H1 (cell line): Measurements from ENCODE around the gene GALNT18.

Experiments
- CREB1 ChIP-seq: IDR thresholded peaks from 2 replicates; pipeline ENCODE4 v1.6.1; 2012; ENCODE audit warnings: inconsistent platforms
- KDM1A ChIP-seq: fragments of 200-600, 300-600 bp; sonication (generic); IDR thresholded peaks from 2 replicates; pipeline ENCODE4 v1.7.1; 2016; ENCODE audit warnings: mild to moderate bottlenecking, low read length, borderline replicate concordance
- POLR2AphosphoS5 ChIP-seq: IDR thresholded peaks from 2 replicates; pipeline ENCODE4 v1.6.1; 2011; ENCODE audit warnings: low read depth, low read length
- RBBP5 ChIP-seq: IDR thresholded peaks from 2 replicates; pipeline ENCODE4 v1.7.1; 2012; ENCODE audit warnings: low read depth, mild to moderate bottlenecking, inconsistent platforms, low read length, moderate library complexity, borderline replicate concordance
- SP1 ChIP-seq: IDR thresholded peaks from 2 replicates; pipeline ENCODE4 v1.6.1; 2011; ENCODE audit warnings: low read depth, low read length
- TAF7 ChIP-seq: optimal IDR thresholded peaks from 2 replicates; pipeline ENCODE3; 2011; ENCODE audit warnings: low read depth, mild to moderate bottlenecking, inconsistent platforms, low read length, moderate library complexity, borderline replicate concordance
- TF ChIP-seq, protein P1 (sequence below), 3 experiments: IDR thresholded peaks; 1 replicate in 2 of 3; 2 replicates in 1 of 3; pipeline versions ENCODE4 v1.5.1 to v1.6.1; 2011; ENCODE audit warnings: low read length in 3 of 3, mild to moderate bottlenecking in 3 of 3, inconsistent platforms in 2 of 3, low read depth in 1 of 3, moderate library complexity in 1 of 3; ENCODE audit not compliant: insufficient read depth in 1 of 3; ENCODE audit errors: control extremely low read depth in 1 of 3
- TF ChIP-seq, protein P2 (sequence below): IDR thresholded peaks from 2 replicates; pipeline ENCODE4 v1.6.1; 2011; ENCODE audit warnings: low read length, improper control_type of control experiment
- TF ChIP-seq, protein P3 (sequence below): IDR thresholded peaks from 2 replicates; pipeline ENCODE4 v1.6.1; 2012; ENCODE audit warnings: low read length, inconsistent platforms

DNA sequence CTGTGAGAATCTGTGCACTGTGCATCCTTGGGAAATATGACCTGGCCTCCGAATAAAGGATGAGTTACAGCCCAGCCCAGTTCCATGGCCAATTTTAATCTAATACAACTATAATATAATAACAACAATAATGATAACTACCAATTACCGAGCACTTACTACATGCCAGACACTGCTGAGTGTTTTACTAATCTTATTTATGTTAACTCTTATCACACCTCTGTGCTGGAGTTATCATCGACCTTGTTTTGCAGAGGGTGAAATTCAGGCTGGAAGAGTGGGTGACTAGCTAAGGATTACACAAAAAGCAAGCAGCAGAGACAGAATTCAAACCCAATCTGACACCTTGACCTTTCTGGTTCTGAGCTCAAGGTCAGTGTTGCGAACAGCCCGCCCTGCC lies 83.9 kb downstream of the GALNT18 start:
- no peak for TF ChIP-seq KDM1A
- TF ChIP-seq TAF7, result no peak
- no peak for TF ChIP-seq POLR2AphosphoS5
- TF ChIP-seq RBBP5, result no peak
- no peak for TF ChIP-seq CREB1
- TF ChIP-seq, protein P1, sequence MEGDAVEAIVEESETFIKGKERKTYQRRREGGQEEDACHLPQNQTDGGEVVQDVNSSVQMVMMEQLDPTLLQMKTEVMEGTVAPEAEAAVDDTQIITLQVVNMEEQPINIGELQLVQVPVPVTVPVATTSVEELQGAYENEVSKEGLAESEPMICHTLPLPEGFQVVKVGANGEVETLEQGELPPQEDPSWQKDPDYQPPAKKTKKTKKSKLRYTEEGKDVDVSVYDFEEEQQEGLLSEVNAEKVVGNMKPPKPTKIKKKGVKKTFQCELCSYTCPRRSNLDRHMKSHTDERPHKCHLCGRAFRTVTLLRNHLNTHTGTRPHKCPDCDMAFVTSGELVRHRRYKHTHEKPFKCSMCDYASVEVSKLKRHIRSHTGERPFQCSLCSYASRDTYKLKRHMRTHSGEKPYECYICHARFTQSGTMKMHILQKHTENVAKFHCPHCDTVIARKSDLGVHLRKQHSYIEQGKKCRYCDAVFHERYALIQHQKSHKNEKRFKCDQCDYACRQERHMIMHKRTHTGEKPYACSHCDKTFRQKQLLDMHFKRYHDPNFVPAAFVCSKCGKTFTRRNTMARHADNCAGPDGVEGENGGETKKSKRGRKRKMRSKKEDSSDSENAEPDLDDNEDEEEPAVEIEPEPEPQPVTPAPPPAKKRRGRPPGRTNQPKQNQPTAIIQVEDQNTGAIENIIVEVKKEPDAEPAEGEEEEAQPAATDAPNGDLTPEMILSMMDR (IDR thresholded peaks at IDR 0.05; ENCODE audit: control extremely low read depth in 1 of 3, insufficient read depth in 1 of 3, low read depth in 1 of 3, low read length in 3 of 3), result no peak
- TF ChIP-seq, protein P2, sequence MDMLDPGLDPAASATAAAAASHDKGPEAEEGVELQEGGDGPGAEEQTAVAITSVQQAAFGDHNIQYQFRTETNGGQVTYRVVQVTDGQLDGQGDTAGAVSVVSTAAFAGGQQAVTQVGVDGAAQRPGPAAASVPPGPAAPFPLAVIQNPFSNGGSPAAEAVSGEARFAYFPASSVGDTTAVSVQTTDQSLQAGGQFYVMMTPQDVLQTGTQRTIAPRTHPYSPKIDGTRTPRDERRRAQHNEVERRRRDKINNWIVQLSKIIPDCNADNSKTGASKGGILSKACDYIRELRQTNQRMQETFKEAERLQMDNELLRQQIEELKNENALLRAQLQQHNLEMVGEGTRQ, result no peak
- TF ChIP-seq SP1, result no peak
- TF ChIP-seq, protein P3, sequence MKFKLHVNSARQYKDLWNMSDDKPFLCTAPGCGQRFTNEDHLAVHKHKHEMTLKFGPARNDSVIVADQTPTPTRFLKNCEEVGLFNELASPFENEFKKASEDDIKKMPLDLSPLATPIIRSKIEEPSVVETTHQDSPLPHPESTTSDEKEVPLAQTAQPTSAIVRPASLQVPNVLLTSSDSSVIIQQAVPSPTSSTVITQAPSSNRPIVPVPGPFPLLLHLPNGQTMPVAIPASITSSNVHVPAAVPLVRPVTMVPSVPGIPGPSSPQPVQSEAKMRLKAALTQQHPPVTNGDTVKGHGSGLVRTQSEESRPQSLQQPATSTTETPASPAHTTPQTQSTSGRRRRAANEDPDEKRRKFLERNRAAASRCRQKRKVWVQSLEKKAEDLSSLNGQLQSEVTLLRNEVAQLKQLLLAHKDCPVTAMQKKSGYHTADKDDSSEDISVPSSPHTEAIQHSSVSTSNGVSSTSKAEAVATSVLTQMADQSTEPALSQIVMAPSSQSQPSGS, result no peak
